ENCODE data around the gene KRT40.

The KRT40 gene

GRCh38 chr17:40950176-40950575 is 34.0 kb downstream of the KRT40 start:
- no peak for DNase-seq

GRCh38 chr17:40949418-40949817 is 34.7 kb downstream of the KRT40 start:
- no peak for DNase-seq

- no peak for DNase-seq
Observed at GRCh38 chr17:40947929-40948328, 36.2 kb downstream of the KRT40 start.

- DNase-seq: no peak
Observed at GRCh38 chr17:40945414-40945813, 38.7 kb downstream of the KRT40 start.

GRCh38 chr17:40944531-40944930 is 39.6 kb downstream of the KRT40 start:
- no peak for DNase-seq

- no peak for DNase-seq
Observed at GRCh38 chr17:40942553-40942952, 41.6 kb downstream of the KRT40 start.

GRCh38 chr17:40940266-40940665 is 43.9 kb downstream of the KRT40 start:
- DNase-seq: no peak

GRCh38 chr17:40938981-40939380 is 45.1 kb downstream of the KRT40 start:
- DNase-seq: no peak

- DNase-seq: no peak
Observed at GRCh38 chr17:40937384-40937819, 46.7 kb downstream of the KRT40 start, which contains the start of gene KRT23. Gene KRT23 (minus strand): TSS chr17:40937646. CDS start chr17:40936603, 1,043 bp downstream.

- no peak for DNase-seq
Observed at GRCh38 chr17:40936976-40937375, 47.1 kb downstream of the KRT40 start.

- DNase-seq: no peak
Observed at GRCh38 chr17:40936437-40936971, 47.6 kb downstream of the KRT40 start.

GRCh38 chr17:40935624-40936023 is 48.5 kb downstream of the KRT40 start:
- no peak for DNase-seq

- no peak for DNase-seq
Observed at GRCh38 chr17:40932608-40933007, 51.5 kb downstream of the KRT40 start.

GRCh38 chr17:40931311-40931710 is 52.8 kb downstream of the KRT40 start:
- DNase-seq: no peak
